ENCODE results near the gene ZMYND12. TPM values are rescaled to one million over a fixed set of nuclear protein-coding genes. Genes with fewer than 3 reads are reported as not detected.

Gene ZMYND12
- polyA plus RNA-seq, 1 of the 3 experiments (the other 2 are of a cell fraction): 0.18 TPM

GRCh38 chr1:42380586-42381279 lies 75.1 kb downstream of the ZMYND12 start, which contains the start of gene RIMKLA:
Gene RIMKLA (plus strand): TSS chr1:42380792. CDS start chr1:42380935, 143 bp downstream.
- Histone ChIP-seq H3K9me3 (no peaks in the 10 kb centered on the region), H3K4me2 (peak within 1 kb of the TSS; percentile 85), H4K20me1 (ENCODE audit: insufficient read depth) (no peaks in the 10 kb centered on the region), H3K27me3 (ENCODE audit: insufficient read depth) (peaks cover 10% of the 10 kb centered on the region; the same call in 1 of the 2 replicates), H3K4me1 (ENCODE audit: control insufficient read depth in 1 of 2, insufficient read depth in 2 of 2, low read depth in 1 of 2, low read length in 1 of 2) (peaks cover 0 to 9% of the 10 kb centered on the region in 2 experiments; a peak in 2 of 4 replicates), H3K4me3 (ENCODE audit: low read depth in 2 of 2, low read length in 1 of 2) (peak within 1 kb of the TSS; percentile 57 to 67), H2AFZ (ENCODE audit: low read depth) (0 out of 2 replicates have a peak within 1 kb of the TSS, but pooled peaks have one; percentile 56), H3K36me3 (replicated peaks in 1 of 2; ENCODE audit: control insufficient read depth in 1 of 2, insufficient read depth in 2 of 2, low read length in 1 of 2) (no peaks in the 10 kb centered on the region), H3K9ac (no peak within 1 kb of the TSS), H3K79me2 (ENCODE audit: insufficient read depth) (no peaks in the 10 kb centered on the region), H3K9me2 (no peaks in the 10 kb centered on the region), H3K27ac (ENCODE audit: low read depth in 2 of 2, low read length in 1 of 2) (peak within 1 kb of the TSS in 1 of 2 experiments; percentile 81; a peak in 2 of 4 replicates), H3F3A (replicated peaks; ENCODE audit: insufficient read depth) (no peaks in the 10 kb centered on the region)
- POLR2A ChIA-PET: interaction anchor here (0.7 kb wide), 1 partner anchor 82 kb away, joined by 4 read pairs; the partner anchor contains the start of gene CCDC30
- CTCF ChIA-PET: interaction anchor here (0.7 to 0.8 kb wide), 2 partner anchors 36 to 207 kb away, joined by 3 to 4 read pairs; no protein-coding TSS in a partner anchor
- TF ChIP-seq TEAD4 (IDR thresholded peaks at IDR 0.05; ENCODE audit: borderline replicate concordance, insufficient read depth) (no peak), RFX5 (IDR thresholded peaks at IDR 0.05; ENCODE audit: low read length) (no peak), USF1 (IDR thresholded peaks at IDR 0.05; ENCODE audit: borderline replicate concordance, low read depth) (no peak), IRF3 (IDR thresholded peaks at IDR 0.05; ENCODE audit: low read depth, low read length) (0 out of 2 replicates have a peak, but pooled peaks have one; percentile 21), PBX3 (IDR thresholded peaks at IDR 0.05) (no peak), NFIC (IDR thresholded peaks at IDR 0.05; ENCODE audit: borderline replicate concordance) (no peak), MXI1 (IDR thresholded peaks at IDR 0.05; ENCODE audit: low read depth, low read length) (peak; percentile 52; the same call in 1 of the 2 replicates)
- DNase-seq: peak; percentile 97
- 9% methylated on average over 8 of the region's 101 CpGs for WGBS (ENCODE audit: low lambda C conversion rate)

Small RNAs within 50 kb of the gene (small RNA-seq; reads per million reads assigned to genes)
- gene TMSB4XP1: 0 reads per million in 7 experiments

Other genes with a start within 250 kb of the ZMYND12 start
- 16.0 and 24.2 TPM in 2 replicates for gene FOXJ3, start 120.8 kb downstream of the ZMYND12 start, polyA plus RNA-seq (2012; rRNA removed)
- gene RIMKLA, start 75.2 kb downstream of the ZMYND12 start, polyA plus RNA-seq (2012; rRNA removed): 0.08 and 0.13 TPM in 2 replicates
- 25.9 and 40.0 TPM in 2 replicates for gene PPCS, start 521 bp upstream of the ZMYND12 start, polyA plus RNA-seq (2012; rRNA removed)
- gene CCDC30, start 7.3 kb upstream of the ZMYND12 start, polyA plus RNA-seq (2012; rRNA removed): 0.94 and 1.4 TPM in 2 replicates
- 89.1 and 104 TPM in 2 replicates for gene PPIH, start 202.4 kb upstream of the ZMYND12 start, polyA plus RNA-seq (2012; rRNA removed)
- 419 and 592 TPM in 2 replicates for gene YBX1, start 226.4 kb upstream of the ZMYND12 start, polyA plus RNA-seq (2012; rRNA removed)

All from SK-N-SH (cell line).